ENCODE measurements around the gene RALB.
"Not testable (repeated sequence)": the region's sequence is repeated elsewhere in the genome, so short reads cannot be mapped to it uniquely, and the experiment has no call there.

The RALB gene

DNA sequence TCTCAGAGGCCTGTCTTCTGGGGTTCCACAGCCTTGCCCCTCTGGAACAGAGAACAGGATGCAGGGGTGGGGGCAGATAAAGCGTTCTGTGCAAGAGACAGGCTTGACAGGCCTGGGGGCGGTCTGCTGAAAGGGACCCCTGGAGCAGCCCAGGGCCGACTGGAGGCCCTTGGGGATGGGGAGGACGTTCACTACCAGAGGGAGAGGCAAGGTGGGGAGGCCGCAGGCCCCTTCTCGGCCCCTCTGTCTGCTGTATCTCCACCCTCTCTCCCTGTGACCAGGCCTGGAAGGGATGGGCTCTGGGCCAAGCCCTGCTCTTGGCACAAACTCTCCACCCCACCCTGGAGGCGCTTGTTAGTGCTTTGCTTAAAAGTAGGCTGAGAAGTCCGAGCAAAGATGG lies 66.0 kb downstream of the RALB start:
- no peak for DNase-seq

DNA sequence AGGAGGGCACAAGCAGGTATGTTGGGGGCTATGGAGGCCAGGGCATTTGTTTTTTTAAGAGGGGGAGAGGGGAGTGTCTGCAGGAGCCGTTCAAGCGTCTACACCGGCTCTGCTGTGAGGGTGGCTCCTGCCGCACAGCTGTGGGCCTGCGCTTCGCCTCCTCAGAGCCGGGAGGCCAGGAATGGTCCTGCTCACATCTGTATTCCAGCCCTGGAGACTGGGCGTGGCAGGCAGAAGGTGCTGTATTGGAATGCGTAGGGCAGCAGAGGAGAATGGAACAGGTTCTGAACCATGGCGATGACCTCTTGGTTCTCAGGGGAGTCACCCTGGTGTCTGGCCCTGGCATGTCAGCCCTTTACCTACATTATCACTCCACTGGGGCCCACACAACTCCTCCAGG lies 66.5 kb downstream of the RALB start:
- DNase-seq: no peak

DNA sequence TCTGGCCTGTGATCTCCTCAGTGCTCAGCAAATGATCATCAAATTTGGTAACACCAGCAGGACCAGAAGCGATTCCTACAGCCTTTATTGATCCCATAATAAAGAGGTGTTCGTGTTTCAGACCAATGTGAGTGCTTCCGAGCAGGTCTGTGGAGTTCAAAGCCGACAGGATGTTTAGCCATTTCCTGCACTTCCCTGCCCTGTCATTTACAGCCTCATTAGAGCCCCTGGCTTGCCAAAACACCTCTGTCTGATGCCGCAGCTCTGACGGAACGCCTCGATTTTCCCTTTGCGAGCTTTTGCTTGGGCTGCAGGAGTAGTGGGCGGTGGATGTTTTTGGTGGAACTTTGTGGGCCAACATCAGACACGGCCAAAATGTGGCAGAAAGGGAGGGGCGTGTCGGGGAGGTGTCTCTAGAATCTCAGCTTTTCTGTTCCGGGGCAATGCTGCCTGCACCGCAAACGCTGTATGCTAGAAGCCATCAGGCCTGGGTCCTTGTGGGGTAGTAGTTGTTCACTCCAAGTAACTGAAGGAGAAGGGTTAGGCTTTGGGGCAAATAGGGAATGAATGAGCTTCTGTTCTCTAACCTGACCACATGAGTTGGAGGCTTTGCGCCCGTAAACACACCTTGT lies 67.2 kb downstream of the RALB start:
- DNase-seq: no peak

DNA sequence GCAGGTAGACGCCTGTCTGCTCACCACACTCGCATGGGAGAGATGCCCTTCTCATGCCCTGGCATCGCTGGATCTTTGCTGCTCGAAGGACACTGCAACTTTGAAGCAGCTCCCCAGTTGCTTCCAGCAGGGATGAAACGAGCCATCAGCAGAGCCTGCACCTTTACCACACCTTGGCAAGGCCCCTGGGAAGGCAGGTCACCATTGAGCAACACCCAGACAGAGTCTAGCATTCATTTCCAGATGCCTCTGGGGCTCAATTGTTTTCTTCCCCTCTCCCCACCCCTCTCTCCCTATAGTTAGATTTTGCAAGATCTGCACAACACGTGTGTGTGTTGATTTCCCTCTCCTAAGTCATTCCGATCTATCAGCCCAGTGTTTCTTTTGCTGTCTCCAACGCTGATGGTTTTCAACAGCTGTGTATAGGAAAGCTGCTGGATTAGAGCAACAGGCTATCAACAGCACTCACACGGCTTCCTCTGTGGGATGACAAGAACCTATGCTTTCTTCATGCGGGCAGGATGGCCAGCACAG lies 67.7 kb downstream of the RALB start:
- no peak for DNase-seq

DNA sequence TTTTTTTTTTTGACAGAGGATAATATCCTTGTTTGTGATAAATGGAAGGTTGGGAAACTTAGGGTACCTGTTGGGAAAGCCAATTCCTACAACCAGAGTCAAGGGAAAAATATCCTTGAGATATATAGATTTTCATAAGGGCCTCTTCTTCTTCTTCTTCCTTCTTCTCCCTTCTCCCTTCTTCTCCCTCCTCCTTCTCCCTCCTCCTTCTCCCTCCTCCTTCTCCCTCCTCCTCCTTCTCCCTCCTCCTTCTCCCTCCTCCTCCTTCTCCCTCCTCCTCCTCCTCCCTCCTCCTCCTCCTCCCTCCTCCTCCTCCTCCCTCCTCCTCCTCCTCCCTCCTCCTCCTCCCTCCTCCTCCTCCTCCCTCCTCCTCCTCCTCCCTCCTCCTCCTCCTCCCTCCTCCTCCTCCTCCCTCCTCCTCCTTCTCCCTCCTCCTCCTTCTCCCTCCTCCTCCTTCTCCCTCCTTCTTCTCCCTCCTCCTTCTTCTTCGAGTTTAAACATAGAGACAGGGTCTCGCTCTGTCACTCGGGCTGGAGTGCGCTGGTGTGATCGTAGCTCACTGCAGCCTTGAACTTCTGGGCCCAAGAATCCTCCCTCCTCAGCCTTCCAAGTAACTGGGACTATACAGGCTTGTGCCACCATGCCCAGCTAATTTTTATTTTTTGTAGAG lies 68.4 kb downstream of the RALB start:
- DNase-seq: not testable (repeated sequence)

DNA sequence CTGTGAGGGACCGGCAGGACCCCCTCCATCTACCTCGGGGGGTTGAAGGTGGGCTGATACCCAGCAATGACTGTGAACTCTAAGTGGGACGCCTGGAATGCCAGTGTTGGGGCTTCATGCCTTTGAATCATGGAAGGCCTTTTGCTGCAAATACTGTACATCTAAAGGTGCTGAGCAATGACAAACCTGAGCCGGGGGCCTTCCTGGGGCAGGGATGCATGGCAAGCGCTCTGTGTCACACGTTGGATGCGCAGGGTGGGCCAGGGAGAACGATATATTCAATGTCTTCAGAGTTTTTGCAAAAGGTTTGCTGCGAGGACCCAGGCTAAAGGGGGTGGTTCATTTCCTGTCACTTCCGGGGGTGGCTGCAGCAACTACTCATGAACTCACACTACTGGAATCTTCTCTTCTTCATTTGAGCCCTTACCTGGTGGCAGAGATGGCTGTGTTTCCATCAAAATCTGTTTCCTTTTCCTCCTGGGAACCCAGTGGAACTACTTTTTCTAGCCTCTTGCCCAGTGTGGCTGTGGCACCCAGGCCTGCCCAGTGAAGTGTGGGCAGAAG lies 69.2 kb downstream of the RALB start:
- DNase-seq: no peak

DNA sequence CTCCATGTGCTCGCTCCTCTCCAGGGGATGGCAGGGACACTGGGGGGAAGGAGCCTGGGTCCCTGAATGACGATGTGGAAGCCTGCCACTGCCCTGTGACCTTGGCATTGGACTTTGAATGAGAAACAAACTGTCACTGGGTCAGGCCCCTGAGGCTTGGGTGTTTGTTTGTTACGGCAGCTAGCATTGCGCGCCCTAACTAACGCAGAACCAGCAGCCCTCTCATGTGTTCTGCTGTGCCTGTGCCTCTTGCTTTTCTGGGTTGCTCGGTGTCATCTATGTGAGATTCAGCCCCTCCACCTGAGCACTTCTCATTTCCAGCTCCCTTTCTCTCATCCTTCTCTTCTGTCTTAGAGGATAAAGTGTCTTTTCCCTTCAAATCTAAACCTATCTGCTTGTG lies 69.7 kb downstream of the RALB start:
- DNase-seq: no peak

DNA sequence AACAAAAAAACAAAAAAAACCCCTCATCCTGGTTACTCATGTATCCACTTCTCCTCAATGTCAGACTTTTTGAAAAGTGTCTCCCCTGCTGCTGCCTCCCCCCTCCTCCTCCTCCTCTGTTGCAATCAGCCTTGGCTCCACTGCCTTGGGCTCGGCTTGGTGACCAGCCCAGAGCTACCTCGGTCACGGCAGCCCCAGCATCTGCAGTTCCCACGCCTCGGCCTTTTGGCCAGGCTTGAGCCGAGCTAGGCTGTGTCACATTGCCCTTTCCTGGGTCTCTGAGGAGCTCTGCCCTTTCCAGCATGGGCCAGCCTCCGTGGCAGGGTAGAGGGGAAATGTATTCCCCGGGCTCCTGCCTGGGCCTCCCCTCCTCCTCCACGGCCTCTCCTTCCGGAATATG lies 70.6 kb downstream of the RALB start:
- no peak for DNase-seq

DNA sequence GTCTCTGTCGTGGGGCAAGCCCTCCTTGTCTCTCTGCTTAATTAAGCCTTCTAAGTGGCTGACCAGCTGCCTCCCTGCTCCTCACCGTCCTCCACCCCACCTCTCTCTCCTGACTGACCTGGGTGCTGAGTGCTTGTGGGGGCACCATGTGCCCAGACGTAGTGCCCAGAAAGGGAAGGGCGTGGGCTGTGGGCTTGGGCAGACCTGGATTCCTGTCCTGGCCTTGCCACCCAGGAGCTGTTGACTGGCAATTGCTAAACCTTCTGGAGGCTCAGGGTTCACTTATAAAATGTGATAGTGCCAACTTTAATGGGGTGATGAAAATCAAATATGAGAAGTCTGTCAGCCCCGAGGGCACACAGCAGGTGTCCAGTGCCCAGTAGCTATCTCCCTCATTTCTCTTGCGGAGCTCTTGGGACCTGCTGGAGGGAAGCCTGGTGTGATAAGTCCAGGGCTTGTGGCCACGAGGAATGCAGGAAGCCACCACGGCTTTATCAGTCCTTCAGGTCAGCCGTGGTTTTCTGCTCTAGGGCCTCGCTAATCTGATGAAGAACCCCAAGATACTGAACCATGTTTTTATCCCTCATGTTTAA lies 71.3 kb downstream of the RALB start:
- DNase-seq: no peak

DNA sequence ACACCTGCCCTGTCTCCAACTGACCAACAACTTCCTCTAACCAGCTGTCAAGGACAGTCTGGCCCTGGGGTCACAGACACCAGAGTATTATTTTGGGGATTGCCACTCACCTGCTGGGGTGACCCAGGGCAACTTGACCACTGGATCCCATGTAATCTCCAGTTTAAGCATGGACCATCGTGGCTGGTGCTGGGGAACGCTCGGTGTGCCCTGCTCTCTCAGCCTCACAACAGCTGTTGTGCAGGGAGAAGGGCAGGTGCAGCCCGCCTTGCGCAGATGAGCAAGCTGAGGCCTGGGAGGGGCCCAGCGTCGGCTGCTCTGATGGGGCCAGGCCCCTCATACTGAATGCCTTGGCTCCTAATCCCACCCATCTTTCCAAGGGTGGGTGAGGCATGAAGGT lies 72.3 kb downstream of the RALB start:
- no peak for DNase-seq

DNA sequence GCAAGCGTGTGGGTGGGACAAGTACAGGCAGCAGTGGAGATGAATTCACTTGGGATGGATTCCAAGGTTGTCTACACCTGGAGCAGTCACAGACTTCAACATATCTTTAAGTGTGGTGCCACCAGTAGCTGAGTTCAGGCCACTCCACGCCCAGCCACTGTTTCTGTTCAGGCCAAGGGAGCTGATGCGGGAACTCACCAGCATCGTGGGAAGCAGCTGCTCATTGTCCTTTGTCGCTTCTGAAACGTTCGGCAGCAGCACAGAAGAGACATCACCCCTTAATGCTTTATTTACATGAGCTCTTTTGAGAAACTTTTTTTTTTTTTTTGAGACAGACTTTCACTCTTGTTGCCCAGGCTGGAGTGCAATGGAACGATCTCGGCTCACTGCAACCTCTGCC lies 73.4 kb downstream of the RALB start:
- no peak for DNase-seq

DNA sequence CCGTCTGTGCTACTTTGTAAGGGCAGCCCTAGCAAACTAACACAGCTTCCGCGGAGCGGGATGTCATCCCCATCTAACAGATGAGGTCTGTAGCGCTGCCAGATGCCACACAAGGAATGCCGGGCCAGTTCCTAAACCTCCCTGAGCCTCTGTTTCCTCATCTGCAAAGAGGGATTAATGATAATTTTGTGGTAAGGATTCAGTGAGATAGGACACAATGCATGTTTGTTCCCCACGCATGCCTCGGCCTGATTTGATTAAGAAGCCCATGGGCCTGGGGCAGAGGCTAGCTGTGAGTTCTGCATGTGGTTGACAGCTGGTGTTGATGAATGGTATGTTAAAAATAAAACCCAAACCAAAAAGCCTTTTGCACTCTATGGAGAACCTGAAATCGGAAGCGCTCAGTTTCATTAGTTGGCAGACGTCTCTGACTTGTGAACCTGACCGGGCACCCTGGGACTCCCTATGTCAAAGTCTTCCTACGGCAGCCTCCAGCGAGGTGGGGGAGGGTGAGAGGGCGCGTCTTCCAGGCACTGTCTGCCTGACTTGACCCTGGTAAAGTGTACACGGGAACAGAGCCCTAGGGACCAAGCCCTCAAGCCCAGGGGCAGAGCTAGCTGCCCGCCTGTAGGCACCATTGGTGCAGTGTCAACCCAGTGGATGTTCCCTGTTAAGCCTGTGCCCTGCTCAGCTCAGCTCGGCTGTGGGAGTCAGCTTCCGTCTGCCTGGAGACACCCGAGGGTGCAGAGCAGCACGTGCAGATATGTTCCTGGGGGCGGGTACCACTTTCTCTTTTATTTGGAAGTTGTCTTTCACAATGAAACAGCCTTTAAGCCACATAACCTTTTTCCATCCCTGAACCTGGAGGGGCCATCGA lies 78.5 kb downstream of the RALB start:
- DNase-seq: no peak

DNA sequence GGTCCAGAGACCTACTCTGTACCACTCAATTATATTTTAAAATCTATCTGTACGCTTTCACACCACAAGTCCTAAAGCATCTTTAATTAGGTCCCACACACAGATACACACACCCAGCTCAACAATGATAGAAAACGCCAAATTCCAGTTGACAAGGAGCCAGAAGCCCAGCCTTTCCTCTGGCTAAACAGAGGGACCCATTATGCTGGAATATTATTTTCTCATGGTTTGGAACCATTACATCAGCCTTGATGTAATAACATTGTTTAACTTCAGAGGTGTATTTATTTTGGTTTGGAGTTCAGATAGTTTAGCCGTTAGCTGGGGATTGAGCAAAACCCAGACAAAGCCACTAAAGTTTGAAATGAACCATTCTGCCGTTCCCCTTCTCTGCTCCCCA lies 79.3 kb downstream of the RALB start:
- DNase-seq: no peak

DNA sequence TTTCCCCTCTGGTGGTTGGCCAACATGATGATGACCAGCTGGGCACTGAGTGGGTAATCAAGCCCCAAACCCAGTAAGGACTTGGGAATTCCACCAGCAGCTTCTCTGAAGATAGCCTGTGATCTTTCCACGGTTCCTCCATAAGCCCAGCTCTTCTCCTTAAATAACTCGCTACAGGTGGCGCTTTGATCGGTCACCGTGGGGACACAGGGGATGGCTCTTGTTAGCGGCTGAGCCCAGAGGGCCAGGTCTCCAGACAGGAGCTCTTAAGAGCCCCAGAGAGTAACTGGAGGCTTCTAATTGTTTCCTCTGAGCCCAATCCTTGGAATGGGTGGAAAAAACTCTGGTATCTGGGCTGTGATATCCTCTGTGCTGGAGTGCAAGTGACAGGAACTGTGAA lies 79.7 kb downstream of the RALB start:
- DNase-seq: no peak

DNA sequence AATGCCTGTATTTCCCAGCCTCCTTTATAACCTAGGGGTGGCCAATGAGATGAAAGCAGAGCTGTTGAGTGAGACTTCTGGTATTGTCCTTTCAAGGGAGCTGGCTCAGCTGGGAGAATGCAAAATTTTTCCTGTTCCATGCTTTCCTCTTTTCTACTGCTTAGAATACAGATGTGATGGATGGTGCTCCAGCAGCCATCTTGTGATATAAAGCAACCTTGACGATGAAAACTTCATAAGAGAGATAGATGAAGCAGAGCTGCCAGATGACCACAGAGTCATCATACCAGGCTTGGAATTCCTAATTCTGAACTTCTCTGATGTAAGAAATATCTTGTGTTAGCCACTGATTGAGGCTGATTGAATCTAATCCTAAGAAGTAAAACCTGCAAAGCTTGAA lies 81.4 kb downstream of the RALB start:
- DNase-seq: no peak

DNA sequence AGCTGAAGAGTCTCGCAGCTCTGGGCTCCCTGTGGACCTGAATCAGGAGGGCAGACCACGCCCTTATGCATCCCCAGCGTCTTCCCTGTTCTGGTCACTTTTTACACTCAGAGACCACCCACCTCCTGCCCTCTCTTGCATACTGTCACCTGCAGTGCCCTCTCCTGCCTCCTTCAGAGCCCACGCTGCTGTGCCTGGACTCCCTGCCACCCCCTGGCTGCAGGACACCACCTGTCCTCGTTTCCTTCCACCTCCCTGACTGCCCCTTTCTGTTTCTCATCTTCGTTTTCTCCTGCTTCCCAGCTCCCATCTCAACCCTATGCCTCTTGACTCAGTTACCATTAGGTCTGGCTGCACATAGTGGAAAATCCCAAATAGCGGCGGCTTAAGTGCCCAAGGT lies 84.1 kb downstream of the RALB start:
- no peak for DNase-seq

DNA sequence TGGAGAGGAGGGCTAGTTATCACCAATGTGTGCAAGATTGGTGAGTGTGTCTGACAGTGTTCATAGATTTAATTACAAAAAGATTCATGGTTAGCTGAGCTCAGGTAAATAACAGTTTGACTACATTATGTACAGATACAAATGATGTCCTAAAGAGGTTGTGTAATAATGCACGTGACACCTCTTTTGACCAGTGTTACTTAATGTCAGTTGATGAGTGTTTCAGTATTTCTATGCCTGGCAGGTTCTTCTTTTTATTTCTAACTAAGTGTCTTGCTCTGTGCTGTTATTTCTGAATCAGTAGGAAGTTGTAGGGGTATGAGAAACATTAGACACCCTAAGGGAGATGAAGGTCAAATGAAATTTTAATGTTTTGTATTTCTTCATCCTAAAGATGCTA lies 85.4 kb downstream of the RALB start:
- DNase-seq: no peak

DNA sequence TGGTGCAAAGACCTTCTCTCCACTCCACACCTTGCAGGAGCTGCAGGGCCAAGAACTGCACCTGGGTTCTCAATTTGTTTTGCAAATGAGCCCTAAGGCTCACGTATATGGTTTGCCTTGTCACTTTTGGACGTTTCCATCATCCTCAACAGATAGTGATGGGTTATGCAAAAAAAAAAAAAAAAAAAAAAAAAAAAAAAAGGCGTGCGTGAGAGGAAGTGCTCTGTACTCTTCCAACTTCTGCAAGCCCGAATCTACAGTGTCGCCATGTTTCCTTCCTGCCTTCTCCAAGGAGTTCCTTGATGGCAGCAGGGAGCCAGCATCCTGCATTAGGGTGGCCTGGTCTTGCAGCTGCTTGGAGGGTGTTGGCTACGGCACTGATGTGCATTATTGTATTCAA lies 89.3 kb downstream of the RALB start:
- no peak for DNase-seq

DNA sequence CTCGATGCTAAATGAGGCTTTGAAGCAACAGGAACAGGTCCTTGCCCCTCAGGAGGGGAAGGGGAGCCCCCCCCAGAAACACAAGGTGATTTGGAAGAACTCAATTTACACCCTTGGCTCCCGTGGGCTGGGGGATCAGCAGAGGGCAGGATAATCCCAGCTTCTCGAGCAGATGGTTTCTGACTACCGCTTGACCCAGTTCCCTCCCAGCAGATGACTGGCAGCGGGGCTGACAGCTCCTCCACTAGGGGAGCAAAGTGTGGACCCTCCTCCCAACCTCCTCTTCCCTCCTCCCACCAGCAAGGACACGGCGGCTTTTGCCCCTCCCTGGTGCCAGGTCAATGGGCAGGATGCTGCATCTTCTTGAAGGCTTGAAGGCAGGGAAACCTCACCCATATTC lies 89.8 kb downstream of the RALB start:
- no peak for DNase-seq

DNA sequence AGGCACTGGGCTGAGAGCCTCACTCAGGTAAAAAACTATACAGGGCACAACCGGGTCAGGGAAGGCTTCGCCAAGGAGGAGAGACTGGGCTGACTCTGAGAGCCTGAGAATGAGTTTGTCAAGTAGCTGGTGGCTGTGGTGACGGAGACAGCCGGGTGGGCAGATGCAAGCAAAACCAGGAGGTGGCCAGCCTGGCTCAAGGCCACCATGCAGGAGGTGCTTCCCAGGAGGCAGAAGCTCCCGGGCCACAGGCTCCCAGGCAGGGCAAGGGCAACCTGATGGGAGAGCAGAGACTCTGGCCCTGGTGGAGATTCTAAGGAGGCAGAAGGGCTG lies 90.4 kb downstream of the RALB start:
- DNase-seq: no peak

DNA sequence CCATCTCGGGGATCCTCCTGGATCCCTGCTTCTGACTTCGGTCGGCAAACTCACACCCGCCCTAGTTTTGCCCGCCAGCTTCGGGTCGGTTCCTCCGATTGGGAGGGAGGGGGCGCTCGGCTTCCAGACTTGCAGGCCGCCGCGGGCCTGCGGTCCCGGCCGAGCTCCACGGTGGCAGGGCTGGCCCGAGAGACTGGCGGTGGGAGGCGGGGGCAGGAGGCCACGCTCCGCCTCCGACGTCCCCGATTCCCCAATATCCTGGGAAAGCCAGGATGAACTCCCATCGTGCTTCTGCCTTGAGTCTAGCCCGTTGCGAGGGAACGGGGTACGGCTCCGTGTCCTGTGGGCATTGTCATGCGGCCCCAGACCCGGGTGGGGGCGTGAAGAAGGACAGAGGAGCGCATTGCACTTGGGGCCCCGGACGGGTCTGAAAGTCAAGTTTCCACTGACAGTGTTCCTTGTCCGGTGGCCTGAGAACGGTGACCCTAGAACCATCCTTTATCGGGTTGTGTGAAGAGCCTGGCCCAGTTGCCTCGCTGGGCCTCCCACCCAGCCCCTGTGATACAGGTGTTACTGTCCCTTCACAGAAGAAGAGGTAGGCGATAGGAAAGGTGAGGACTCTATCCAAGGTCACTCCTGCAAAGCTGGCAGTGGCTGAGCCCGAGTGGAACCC lies 90.9 kb downstream of the RALB start:
- DNase-seq: peak; percentile 73

Data from DMS153 (cell line).